Keratinocyte (primary cell): ENCODE measurements around the gene KRTAP6-3. TPM values are rescaled to one million over a fixed set of nuclear protein-coding genes. Genes with fewer than 3 reads are reported as not detected.

Experiments used
- DNase-seq: peaks from one replicate; pipeline ENCODE4 v3.0.0-alpha.2; 2011; ENCODE audit warnings: low read depth, missing footprints, low spot score
- FAIRE-seq: peaks from 2 replicates; lab custom pipeline; 2011; peaks lifted over from hg19 to GRCh38; lab: Jason Lieb, UNC
- H2AFZ ChIP-seq: 2 replicates; pipeline ENCODE4 v1.6.0; 2012; ENCODE audit warnings: low read length, control low read depth, inconsistent platforms; ENCODE audit not compliant: control insufficient read depth
- H3K27ac ChIP-seq: 2 replicates; pipeline ENCODE4 v1.5.1; 2011; ENCODE audit warnings: low read length; ENCODE audit not compliant: control insufficient read depth, insufficient read depth
- H3K27me3 ChIP-seq: 3 replicates; pipeline ENCODE4 v1.6.0; 2011; ENCODE audit warnings: low read length; ENCODE audit not compliant: control insufficient read depth, insufficient read depth; ENCODE audit errors: extremely low read depth
- H3K36me3 ChIP-seq, 2 experiments: 2 replicates in 1 of 2; 3 replicates in 1 of 2; pipeline ENCODE4 v1.5.1; 2011; ENCODE audit warnings: low read length in 2 of 2, mild to moderate bottlenecking in 1 of 2; ENCODE audit not compliant: control insufficient read depth in 2 of 2, insufficient read depth in 2 of 2; ENCODE audit errors: extremely low read depth in 1 of 2
- H3K4me1 ChIP-seq: 3 replicates; pipeline ENCODE4 v1.5.1; 2011; ENCODE audit warnings: low read length; ENCODE audit not compliant: control insufficient read depth, insufficient read depth; ENCODE audit errors: extremely low read depth
- H3K4me2 ChIP-seq: 3 replicates; pipeline ENCODE4 v1.6.0; 2011; ENCODE audit warnings: low read depth, low read length; ENCODE audit not compliant: control insufficient read depth, insufficient read depth; ENCODE audit errors: extremely low read depth
- H3K4me3 ChIP-seq, 3 experiments: fragments of 200-600 bp in 1 of 3; sonication (generic) in 1 of 3; 2 replicates in 2 of 3; 3 replicates in 1 of 3; pipeline ENCODE4 v1.5.1; 2011 to 2016; ENCODE audit warnings: low read length in 3 of 3, mild to moderate bottlenecking in 3 of 3, control low read depth in 2 of 3, inconsistent platforms in 1 of 3, low read depth in 1 of 3, mixed read lengths in 1 of 3, mixed run types in 1 of 3, moderate library complexity in 1 of 3; ENCODE audit not compliant: control insufficient read depth in 2 of 3, insufficient read depth in 2 of 3; ENCODE audit errors: extremely low read depth in 1 of 3
- H3K79me2 ChIP-seq: 2 replicates; pipeline ENCODE4 v1.6.0; 2012; ENCODE audit warnings: low read length; ENCODE audit not compliant: control insufficient read depth, insufficient read depth
- H3K9ac ChIP-seq: 3 replicates; pipeline ENCODE4 v1.6.0; 2011; ENCODE audit warnings: low read length; ENCODE audit not compliant: control insufficient read depth, insufficient read depth; ENCODE audit errors: extremely low read depth
- H3K9me1 ChIP-seq: 3 replicates; pipeline ENCODE4 v1.6.0; 2011; ENCODE audit warnings: low read length; ENCODE audit not compliant: control insufficient read depth, insufficient read depth; ENCODE audit errors: extremely low read depth
- H3K9me3 ChIP-seq: 2 replicates; pipeline ENCODE4 v1.5.1; 2012; ENCODE audit warnings: low read depth, low read length; ENCODE audit not compliant: control insufficient read depth
- H4K20me1 ChIP-seq: 3 replicates; pipeline ENCODE4 v1.6.0; 2011; ENCODE audit warnings: low read length; ENCODE audit not compliant: control insufficient read depth, insufficient read depth; ENCODE audit errors: extremely low read depth
- CTCF ChIP-seq, 3 experiments: IDR thresholded peaks in 1 of 3; conservative IDR thresholded peaks in 1 of 3; optimal IDR thresholded peaks in 1 of 3; 2 replicates in 2 of 3; 3 replicates in 1 of 3; pipeline versions ENCODE3 to v1.5.1; 2011; ENCODE audit warnings: low read length in 3 of 3, mild to moderate bottlenecking in 3 of 3, moderate library complexity in 2 of 3, control low read depth in 1 of 3, inconsistent platforms in 1 of 3; ENCODE audit not compliant: insufficient read depth in 2 of 3; ENCODE audit errors: extremely low read depth in 1 of 3
- EZH2 ChIP-seq: IDR thresholded peaks from one replicate; pipeline ENCODE4 v1.6.1; 2012; ENCODE audit warnings: inconsistent platforms, mild to moderate bottlenecking, low read length, moderate library complexity
- dilution Hi-C: fragments of 300-500 bp; cut with MboI; formaldehyde crosslinking; loops from one replicate; pipeline ENCODE4 v1.7.0; 2020; ENCODE audit warnings: low sequenced_read_pairs; ENCODE audit not compliant: extremely low pct_ligation_motif_present
- polyA plus RNA-seq, 5 experiments: library from polyadenylated mRNA; depleted of rRNA in 3 of 5; stranded (reverse) in 3 of 5; stranded (forward) in 1 of 5; unstranded in 1 of 5; fragments of >200 nt; gene quantifications; 1 replicate in 1 of 5; 2 replicates in 3 of 5; 3 replicates in 1 of 5; pipeline versions ENCODE4 v1.2.1 to v1.2.3, GENCODE V29; 2011 to 2012; ENCODE audit warnings: missing spikeins in 2 of 5, low read depth in 1 of 5, low replicate concordance in 1 of 5

KRTAP6-3 gene
- polyA plus RNA-seq, 1 donor (not counting 4 experiments of a cell fraction or from before 2014, with no cell fraction given) = not detected

- Histone ChIP-seq H2AFZ (no peak overlapping the region), H3K9ac (no peak overlapping the region), H4K20me1 (no peaks in the 10 kb centered on the region), H3K9me1 (no peaks in the 10 kb centered on the region), H3K36me3 (no peaks in the 10 kb centered on the region), H3K4me2 (no peak overlapping the region), H3K27ac (no peak overlapping the region), H3K4me3 (no peak overlapping the region), H3K4me1 (no peaks in the 10 kb centered on the region), H3K79me2 (no peaks in the 10 kb centered on the region), H3K27me3 (no peaks in the 10 kb centered on the region), H3K9me3 (no peaks in the 10 kb centered on the region)
- FAIRE-seq = no peak
- dilution Hi-C loops = no loop called here
- TF ChIP-seq EZH2 (no peak), CTCF (optimal IDR thresholded peaks at IDR 0.05 in 1 of 3, IDR thresholded peaks at IDR 0.05 in 1 of 3, conservative IDR thresholded peaks at IDR 0.05 in 1 of 3; ENCODE audit: extremely low read depth in 1 of 3, insufficient read depth in 2 of 3, low read length in 3 of 3) (no peak)
- DNase-seq = no peak
Measured at GRCh38 chr21:30615199-30615598, 23.0 kb downstream of the KRTAP6-3 start.

- dilution Hi-C loops = no loop called here
- H3K9me1 ChIP-seq = no peaks in the 10 kb centered on the region
- H4K20me1 ChIP-seq = no peaks in the 10 kb centered on the region
- H3K27me3 ChIP-seq = no peaks in the 10 kb centered on the region
- no peak within 1 kb of the TSS for H2AFZ ChIP-seq
- TF ChIP-seq CTCF (optimal IDR thresholded peaks at IDR 0.05 in 1 of 3, IDR thresholded peaks at IDR 0.05 in 1 of 3, conservative IDR thresholded peaks at IDR 0.05 in 1 of 3; ENCODE audit: extremely low read depth in 1 of 3, insufficient read depth in 2 of 3, low read length in 3 of 3) (no peak), EZH2 (no peak)
- no peaks in the 10 kb centered on the region for H3K9me3 ChIP-seq
- FAIRE-seq = no peak
- H3K4me3 ChIP-seq = no peak within 1 kb of the TSS
- H3K36me3 ChIP-seq = no peaks in the 10 kb centered on the region
- no peaks in the 10 kb centered on the region for H3K79me2 ChIP-seq
- no peak within 1 kb of the TSS for H3K27ac ChIP-seq
- no peak for DNase-seq
- no peaks in the 10 kb centered on the region for H3K4me1 ChIP-seq
- no peak within 1 kb of the TSS for H3K9ac ChIP-seq
- H3K4me2 ChIP-seq = no peak within 1 kb of the TSS
Measured at GRCh38 chr21:30616125-30616524, 23.9 kb downstream of the KRTAP6-3 start, which contains the start of gene KRTAP20-1. TSS of gene KRTAP20-1 (plus strand) at chr21:30616425. CDS start at chr21:30616455, 30 bp downstream.
